Vagina (tissue), 2 donors: ENCODE measurements around the gene SPATA45. TPM values are rescaled to one million over a fixed set of nuclear protein-coding genes. Genes with fewer than 3 reads are reported as not detected.

Experiments
- DNase-seq, 2 donors: peaks; one replicate each; pipeline ENCODE4 v3.0.0-alpha.2; 2017; ENCODE audit errors: extremely low spot score in 2 of 2
- H3K27ac ChIP-seq: fragments of 200-600 bp; sonication (generic); one replicate; pipeline ENCODE4 v1.5.1; 2019
- H3K27me3 ChIP-seq: fragments of 200-600 bp; sonication (generic); one replicate; pipeline ENCODE4 v1.5.1; 2019
- H3K36me3 ChIP-seq, 2 donors: fragments of 200-600 bp; sonication (generic); one replicate each; pipeline ENCODE4 v1.5.1; 2017 to 2019
- H3K4me1 ChIP-seq: fragments of 200-600 bp; sonication (generic); one replicate; pipeline ENCODE4 v1.5.1; 2019
- H3K4me3 ChIP-seq, 2 donors: fragments of 200-600 bp; sonication (generic); 1 replicate in 1 of 2; 2 replicates in 1 of 2; pipeline ENCODE4 v1.5.1; 2016 to 2019
- H3K9me3 ChIP-seq: fragments of 200-600 bp; sonication (generic); one replicate; pipeline ENCODE4 v1.5.1; 2019
- POLR2A ChIP-seq, 2 donors: fragments of 450-650 bp; IDR thresholded peaks; one replicate each; pipeline ENCODE4 v1.6.1; 2017; ENCODE audit warnings: antibody characterized with exemption in 2 of 2, mild to moderate bottlenecking in 2 of 2, moderate library complexity in 2 of 2
- POLR2AphosphoS5 ChIP-seq, 2 donors: sonication (generic); formaldehyde crosslinking; IDR thresholded peaks; one replicate each; pipeline ENCODE4 v1.9.0; 2017; ENCODE audit warnings: antibody characterized with exemption in 2 of 2, mild to moderate bottlenecking in 2 of 2, low read depth in 1 of 2; ENCODE audit not compliant: insufficient read depth in 1 of 2
- intact Hi-C: fragments of 100-400 bp; cut with DNase I; formaldehyde crosslinking; loops from one replicate; pipeline ENCODE4 v1.15.1; 2023
- total RNA-seq: library from RNA; depleted of rRNA; stranded (reverse); fragments of >200 nt; gene quantifications from one replicate; pipeline ENCODE4 v1.2.3, GENCODE V29; 2016
- TF ChIP-seq, protein P1 (sequence below), 3 experiments: fragments of 450-650 bp in 2 of 3; fragments of 200-600 bp in 1 of 3; sonication (generic) in 1 of 3; IDR thresholded peaks; one replicate each; pipeline ENCODE4 v1.5.1; 2017 to 2019; ENCODE audit warnings: antibody characterized with exemption in 3 of 3, mild to moderate bottlenecking in 2 of 3, moderate library complexity in 2 of 3

Gene SPATA45
- total RNA-seq, 1 donor from 2014 or later = not detected

DNA sequence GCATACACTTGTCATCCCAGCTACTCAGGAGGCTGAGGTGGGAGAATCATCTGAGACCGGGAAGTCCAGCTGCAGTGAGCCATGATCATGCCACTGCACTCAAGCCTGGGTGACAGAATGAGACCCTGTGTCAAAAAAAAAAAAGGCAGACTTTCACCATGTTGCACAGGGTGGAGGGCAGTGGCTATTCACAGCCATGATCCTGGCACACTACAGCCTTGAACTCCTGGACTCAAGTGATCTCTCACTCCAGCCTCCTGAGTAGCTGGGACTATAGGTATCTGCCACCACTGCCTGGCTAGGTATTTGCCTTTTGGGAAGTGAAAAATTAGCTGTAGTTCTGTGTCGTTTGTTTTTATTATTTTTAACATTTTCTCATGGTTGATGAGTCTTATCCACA lies 19.1 kb downstream of the SPATA45 start:
- no peaks in the 10 kb centered on the region for H3K27me3 ChIP-seq
- H3K36me3 ChIP-seq = no peaks in the 10 kb centered on the region
- H3K4me1 ChIP-seq = no peaks in the 10 kb centered on the region
- no peak for TF ChIP-seq POLR2AphosphoS5 (IDR thresholded peaks at IDR 0.05; ENCODE audit: insufficient read depth in 1 of 2, low read depth in 1 of 2)
- no peak for TF ChIP-seq POLR2A (IDR thresholded peaks at IDR 0.05)
- TF ChIP-seq, protein P1, sequence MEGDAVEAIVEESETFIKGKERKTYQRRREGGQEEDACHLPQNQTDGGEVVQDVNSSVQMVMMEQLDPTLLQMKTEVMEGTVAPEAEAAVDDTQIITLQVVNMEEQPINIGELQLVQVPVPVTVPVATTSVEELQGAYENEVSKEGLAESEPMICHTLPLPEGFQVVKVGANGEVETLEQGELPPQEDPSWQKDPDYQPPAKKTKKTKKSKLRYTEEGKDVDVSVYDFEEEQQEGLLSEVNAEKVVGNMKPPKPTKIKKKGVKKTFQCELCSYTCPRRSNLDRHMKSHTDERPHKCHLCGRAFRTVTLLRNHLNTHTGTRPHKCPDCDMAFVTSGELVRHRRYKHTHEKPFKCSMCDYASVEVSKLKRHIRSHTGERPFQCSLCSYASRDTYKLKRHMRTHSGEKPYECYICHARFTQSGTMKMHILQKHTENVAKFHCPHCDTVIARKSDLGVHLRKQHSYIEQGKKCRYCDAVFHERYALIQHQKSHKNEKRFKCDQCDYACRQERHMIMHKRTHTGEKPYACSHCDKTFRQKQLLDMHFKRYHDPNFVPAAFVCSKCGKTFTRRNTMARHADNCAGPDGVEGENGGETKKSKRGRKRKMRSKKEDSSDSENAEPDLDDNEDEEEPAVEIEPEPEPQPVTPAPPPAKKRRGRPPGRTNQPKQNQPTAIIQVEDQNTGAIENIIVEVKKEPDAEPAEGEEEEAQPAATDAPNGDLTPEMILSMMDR (IDR thresholded peaks at IDR 0.05) = no peak
- DNase-seq = no peak
- no peak overlapping the region for H3K4me3 ChIP-seq
- H3K27ac ChIP-seq = no peak overlapping the region
- peaks cover 6% of the 10 kb centered on the region for H3K9me3 ChIP-seq
- intact Hi-C loops = no loop called here

DNA sequence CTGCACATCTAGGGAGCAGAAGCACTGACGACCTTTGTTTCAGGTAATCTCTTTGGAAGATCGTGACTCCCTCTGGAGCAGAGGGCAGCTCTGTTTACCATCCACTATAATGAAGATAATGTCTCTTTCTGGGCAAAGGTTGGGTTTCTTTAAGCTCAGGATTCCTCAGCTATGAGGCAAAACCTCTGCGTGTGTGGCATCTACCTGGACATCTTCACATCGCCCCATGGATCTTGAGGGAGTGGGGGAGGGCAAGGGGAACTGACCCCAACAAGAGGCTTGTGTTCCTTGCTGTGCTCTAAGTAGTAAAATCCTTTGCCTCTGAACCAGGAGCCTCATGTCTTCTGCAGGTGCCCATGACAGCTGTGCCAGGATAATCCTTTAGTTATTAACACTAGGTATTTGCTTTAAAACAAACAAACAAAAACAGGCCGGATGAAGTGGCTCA lies 19.6 kb downstream of the SPATA45 start:
- DNase-seq = no peak
- no peak overlapping the region for H3K27ac ChIP-seq
- H3K4me1 ChIP-seq = no peaks in the 10 kb centered on the region
- intact Hi-C loops = no loop called here
- H3K4me3 ChIP-seq = no peak overlapping the region
- peaks cover 6% of the 10 kb centered on the region for H3K9me3 ChIP-seq
- H3K36me3 ChIP-seq = no peaks in the 10 kb centered on the region
- H3K27me3 ChIP-seq = no peaks in the 10 kb centered on the region
- TF ChIP-seq POLR2A (IDR thresholded peaks at IDR 0.05) (no peak), POLR2AphosphoS5 (IDR thresholded peaks at IDR 0.05; ENCODE audit: insufficient read depth in 1 of 2, low read depth in 1 of 2) (no peak)
- TF ChIP-seq, protein P1 (IDR thresholded peaks at IDR 0.05) = no peak

DNA sequence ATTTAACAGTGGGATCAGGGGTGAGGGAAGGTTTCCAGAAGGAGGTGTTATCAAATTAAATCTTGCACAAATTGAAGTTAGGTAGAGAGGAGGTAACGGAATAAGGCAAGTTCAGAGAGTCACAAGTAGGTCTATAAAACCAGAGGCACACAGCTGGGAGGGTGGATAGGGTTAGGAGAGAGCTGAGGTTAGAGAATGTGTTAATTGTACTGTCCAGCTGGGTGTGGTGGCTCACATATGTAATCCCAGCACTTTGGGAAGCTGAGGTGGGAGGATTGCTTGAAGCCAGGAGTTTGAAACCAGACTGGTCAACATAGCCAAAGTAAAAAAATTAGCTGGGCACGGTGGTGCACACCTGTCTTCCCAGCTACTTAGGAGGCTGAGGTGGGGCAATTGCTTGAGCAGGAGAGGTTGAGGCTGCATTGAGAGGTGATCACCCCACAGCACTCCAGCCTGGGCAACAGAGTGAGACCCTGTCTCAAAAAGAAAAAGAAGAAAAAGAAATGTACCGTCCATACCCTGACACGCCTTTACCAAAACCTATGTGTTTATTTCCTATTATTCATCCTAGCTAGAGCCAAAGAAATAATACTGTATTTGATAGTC lies 20.2 kb downstream of the SPATA45 start:
- DNase-seq = no peak
- no peaks in the 10 kb centered on the region for H3K4me1 ChIP-seq
- H3K4me3 ChIP-seq = no peak overlapping the region
- peaks cover 6% of the 10 kb centered on the region for H3K9me3 ChIP-seq
- TF ChIP-seq, protein P1 (IDR thresholded peaks at IDR 0.05) = no peak
- TF ChIP-seq POLR2AphosphoS5 (IDR thresholded peaks at IDR 0.05; ENCODE audit: insufficient read depth in 1 of 2, low read depth in 1 of 2) = no peak
- no peak for TF ChIP-seq POLR2A (IDR thresholded peaks at IDR 0.05)
- H3K36me3 ChIP-seq = no peaks in the 10 kb centered on the region
- intact Hi-C loops = no loop called here
- no peak overlapping the region for H3K27ac ChIP-seq
- no peaks in the 10 kb centered on the region for H3K27me3 ChIP-seq

DNA sequence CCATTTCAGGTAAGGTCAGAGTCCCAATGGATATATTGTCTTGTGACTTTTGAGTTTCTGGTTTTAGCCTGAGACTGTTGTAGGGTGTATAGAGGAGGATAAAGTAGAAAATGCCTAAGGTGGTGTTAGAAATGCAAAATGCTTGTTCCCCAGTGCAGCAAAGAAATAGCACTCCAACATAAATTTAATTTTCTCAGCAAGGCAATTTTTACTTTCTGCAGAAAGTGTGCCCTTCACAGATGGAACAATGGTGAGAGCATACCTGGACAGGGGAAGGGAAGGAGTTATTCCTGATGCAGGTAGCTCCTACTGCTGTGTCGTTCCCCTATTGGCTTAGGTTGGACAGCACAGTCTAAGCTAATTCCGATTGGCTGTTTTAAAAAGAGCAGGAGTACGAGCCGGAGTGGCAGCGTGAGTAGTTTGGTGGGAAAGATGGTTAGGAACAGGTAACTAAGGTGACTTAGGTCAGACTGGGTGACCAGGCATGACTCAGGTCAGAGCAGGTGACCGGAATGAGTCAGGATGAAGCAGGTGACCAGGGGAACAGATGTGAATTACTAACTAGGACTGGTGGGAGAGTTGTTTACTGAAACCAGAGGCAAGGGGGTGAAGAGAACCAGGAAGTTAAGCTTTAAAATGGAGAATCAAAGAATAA lies 21.5 kb downstream of the SPATA45 start:
- intact Hi-C loops = no loop called here

More for the DNA sequence above, 21.5 kb downstream of the SPATA45 start:
- no peak for DNase-seq
- no peaks in the 10 kb centered on the region for H3K4me1 ChIP-seq
- no peak overlapping the region for H3K4me3 ChIP-seq
- no peaks in the 10 kb centered on the region for H3K36me3 ChIP-seq
- no peak overlapping the region for H3K27ac ChIP-seq
- peaks cover 6% of the 10 kb centered on the region for H3K9me3 ChIP-seq
- TF ChIP-seq, protein P1 (IDR thresholded peaks at IDR 0.05) = no peak
- TF ChIP-seq POLR2A (IDR thresholded peaks at IDR 0.05) (no peak), POLR2AphosphoS5 (IDR thresholded peaks at IDR 0.05; ENCODE audit: insufficient read depth in 1 of 2, low read depth in 1 of 2) (no peak)
- no peaks in the 10 kb centered on the region for H3K27me3 ChIP-seq
